ENCODE measurements around the gene PCP4.
A peak's percentile ranks its signal among the peaks of the same experiment; 100 is the strongest.
"Not testable (repeated sequence)": the region's sequence is repeated elsewhere in the genome, so short reads cannot be mapped to it uniquely, and the experiment has no call there.

PCP4 gene

DNA sequence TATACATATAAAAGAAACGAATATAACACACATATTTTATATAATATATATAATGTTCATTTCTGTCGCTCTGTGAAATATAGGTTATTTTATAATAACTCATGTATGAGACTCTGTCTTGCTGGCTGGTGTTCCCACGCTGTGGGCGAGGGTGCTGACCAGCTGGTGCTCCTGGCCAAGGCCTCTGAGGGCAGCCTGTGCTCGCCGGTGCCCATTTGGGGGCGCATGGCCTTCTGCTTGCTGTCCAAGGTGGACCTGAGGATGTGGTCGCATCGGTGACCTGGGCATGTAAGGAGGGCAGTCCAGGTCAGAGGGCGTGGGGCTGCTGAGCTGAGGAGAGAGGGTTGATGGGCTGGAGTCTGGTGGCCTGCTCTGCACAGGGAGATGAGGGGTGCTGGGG lies 1.1 kb upstream of the PCP4 start:
- no peak for DNase-seq (ENCODE audit: low spot score)

DNA sequence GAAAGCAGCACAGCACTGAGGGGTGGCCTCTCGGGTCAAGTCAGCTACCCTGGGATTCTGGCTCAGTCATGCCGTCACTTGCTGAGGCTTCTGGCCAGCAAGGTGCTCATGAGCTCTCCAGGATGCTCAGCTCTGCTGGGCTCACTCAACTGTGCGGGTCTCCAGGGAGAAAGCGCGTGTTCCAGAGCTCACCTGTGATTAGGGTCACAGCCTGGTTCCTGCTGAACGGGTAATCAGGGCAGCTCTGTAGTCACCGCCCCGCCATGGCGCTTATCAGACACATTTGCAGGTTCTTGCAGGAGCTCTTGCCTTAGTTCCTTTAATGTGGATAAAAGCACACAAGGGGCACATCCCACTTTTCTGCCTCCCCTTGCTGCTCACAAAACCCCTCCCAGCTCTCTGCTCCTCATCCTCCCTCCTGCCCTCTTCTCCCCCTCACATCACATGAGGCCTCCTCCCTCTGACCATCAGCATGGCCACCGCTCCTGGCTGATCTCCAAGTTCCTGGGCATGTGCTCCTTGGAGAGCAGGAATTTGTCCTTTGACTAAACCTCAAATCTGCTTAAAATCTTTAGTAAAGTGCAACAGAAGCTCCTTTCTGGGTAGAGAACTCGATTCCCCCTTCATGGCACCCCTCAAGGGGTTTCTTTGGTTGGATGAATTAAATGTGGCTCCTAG lies 2.0 kb downstream of the PCP4 start:
- no peak for DNase-seq (ENCODE audit: low spot score)

DNA sequence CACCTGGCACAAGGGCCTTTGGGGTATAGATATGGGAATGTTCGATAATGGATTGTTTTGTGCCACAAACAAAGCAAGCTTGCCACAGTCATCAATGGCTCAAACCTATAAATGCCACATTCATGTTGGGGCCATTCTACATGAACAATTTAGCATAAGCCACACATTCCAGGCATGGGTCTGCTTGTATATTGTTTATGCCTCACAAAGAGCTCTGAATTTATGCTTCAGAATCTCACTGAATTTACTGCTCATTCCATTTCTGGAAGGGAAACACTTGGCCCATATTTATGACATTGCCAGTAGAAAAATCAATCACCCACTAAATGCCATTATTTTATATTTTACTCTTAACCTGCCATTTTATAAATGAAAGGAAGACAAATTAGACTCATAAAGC lies 6.4 kb downstream of the PCP4 start:
- DNase-seq (ENCODE audit: low spot score) = no peak

DNA sequence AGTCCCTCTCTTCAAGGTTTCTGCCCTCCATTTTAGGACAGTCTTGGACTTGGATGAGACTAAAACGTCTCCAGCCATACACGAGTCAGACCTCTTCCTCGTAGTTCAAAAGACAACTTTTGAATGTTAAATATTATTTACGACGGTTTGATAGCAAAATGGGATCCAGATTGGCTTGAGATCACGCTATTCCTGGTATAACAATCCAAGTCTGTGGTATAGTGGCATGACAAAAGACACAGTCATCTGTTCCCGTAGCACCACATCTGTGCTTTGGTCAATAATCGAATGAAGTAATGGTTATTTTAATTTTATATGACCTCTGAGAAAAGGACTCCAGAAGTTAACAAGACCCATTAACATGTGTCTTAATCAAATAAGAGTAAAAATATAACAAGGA lies 7.0 kb downstream of the PCP4 start:
- DNase-seq (ENCODE audit: low spot score) = no peak

DNA sequence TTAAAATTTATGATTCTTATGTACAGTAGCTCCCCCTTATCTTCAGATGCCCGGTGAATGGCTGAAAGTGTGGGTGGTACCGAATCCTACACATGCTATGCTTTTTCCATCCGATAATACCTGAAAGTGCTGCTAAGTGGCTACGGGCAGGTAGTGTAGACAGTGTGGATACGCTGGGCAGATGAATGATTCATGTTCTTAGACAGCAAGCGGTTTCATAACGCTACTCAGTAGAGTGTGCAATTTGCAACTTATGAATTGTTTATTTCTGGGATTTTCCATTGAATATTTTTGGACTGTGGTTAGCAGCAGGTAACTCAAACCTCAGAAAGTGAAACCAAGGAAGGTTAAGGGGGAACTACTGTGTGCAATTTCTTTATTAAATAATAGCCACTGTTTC lies 7.5 kb downstream of the PCP4 start:
- DNase-seq (ENCODE audit: low spot score) = no peak

DNA sequence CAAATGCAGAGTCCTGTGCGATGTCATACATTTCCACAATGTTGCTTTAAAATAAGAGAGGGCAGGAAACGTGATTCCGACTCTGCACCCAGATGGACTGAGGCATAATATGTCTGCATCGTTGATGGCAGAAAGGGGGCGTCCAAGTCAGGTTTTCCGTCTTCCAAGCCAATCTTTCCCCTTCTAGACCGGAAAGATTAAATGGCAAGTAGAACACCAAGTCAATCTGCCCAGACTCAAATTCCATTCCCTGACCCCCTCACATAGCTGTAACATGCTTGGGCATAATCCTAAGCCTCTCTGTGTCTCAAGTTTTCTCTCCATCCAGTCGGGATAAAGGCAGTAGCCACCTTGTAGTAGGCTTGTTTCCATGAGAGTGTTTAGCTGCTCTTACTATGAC lies 14.4 kb downstream of the PCP4 start:
- no peak for DNase-seq (ENCODE audit: low spot score)

DNA sequence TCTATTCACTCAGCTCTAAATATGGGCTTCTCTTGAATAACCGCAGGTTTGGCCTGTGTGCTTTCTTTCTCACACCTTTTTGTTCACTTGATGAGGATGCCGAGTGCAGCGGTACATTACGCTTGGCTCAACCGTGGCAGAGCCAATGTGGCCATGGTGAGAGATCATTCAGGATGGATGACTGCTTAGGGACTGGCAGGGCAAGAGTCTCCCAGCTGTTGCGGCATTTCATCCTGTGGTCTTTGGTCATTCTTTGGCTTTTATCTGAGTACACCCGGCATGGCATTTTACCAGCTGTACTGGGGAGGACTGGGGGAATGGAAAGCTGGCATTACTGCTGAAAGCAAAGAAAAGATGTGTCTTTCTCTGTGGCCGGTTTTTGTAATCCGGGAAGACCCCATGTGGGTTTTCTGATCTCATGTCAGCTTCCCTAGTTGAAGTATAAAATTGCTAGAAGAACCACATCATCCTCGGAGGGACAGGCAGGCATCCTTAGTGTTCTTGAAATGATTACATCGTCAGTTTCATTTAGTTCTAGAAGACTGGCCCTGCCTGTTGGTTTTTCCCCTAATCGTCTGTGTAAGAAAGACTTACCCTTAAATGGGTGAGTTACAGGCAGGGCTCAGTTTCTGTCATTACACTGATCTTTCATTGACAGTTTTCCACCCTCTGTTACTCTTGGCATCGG lies 15.1 kb downstream of the PCP4 start:
- no peak for DNase-seq (ENCODE audit: low spot score)

DNA sequence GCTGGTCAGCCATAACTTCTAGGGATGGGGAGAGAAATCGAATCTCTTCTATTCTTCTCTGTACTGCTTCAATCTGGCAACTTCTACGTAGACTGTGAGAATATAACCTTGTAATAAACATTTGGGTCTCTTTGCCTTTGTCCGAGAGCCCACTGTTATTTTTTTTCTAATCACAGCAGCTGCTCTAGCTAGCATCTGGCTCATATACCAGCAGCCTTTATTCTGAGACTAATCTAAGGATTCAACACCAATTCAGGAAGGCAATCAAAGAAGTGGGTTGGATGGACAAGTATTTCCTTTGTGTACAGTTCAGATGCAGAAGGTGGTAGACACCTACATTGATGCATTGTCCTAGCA lies 15.6 kb downstream of the PCP4 start:
- DNase-seq (ENCODE audit: low spot score) = no peak

DNA sequence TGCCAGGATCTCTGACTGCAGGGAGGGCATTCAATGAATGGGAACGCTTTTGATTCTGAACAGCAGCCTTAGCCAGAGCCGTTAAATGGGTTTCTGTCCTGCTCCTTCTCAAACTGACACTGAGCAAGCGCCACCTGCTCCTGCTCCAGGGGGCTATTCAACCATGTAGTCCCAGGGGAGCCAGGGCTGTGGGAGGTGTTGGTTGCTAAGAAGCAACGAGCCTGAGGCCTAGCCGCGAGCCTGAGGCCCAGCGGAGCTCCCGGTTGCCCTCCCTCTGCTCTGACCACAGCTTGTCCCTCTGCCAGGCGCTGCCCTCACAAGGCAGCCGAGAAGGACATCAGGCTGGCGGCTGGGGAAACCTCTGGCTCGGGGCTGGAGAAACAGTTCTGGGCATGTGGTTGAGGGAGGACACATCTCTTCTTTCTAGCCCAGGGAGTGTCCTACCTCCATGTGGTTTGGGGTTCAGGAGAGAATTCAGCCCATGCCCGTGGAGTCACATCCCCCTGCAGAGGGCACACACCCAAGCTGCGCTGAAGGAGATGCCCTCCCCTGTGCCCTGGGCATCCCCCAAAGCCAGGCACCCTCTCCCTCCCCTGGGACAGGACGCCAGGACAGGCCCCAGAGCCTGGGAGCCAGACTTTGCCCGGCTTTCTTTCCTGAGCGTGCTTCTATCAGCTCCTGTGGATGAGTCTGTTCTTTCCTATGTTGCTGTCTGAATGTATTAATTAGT lies 18.0 kb downstream of the PCP4 start:
- DNase-seq (ENCODE audit: low spot score) = no peak

DNA sequence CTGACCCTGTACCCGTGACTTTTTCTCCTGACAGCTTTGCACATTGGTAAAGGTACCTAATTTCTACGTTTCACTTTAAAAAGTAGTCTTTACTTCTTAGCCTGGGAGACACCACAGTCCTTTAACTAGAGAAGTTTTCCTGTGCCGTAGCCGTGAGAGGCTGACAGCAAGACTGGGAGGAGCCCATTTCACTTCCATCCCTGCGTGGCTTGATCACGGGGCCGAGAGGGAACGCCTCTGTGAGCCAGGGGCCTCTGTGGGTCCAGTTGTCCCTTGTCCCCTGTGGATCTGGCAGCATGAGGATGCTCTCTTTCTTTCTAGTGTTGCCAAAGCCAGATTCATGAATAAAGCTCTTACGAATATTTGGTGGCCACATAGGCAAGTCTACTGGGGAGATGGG lies 21.6 kb downstream of the PCP4 start:
- no peak for DNase-seq (ENCODE audit: low spot score)

DNA sequence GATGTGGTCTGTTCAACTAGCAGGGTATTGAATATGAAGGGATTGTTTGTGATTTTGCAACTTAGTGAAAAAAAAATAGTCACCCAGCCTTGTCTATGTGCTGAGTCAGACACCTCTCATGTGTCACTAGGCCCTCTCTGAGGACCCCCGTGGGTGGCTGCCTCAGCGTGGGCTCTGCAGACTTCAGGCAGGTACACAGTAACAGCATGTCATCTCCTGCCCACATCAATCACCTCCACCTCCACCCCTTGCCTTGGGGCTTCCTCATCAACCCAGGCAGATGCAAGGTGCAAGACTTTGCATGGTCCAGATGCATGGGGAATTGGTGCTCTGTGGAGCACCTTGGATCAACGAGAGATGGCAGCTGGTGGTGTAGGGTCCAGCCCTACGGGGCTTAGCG lies 23.9 kb downstream of the PCP4 start:
- no peak for DNase-seq (ENCODE audit: low spot score)

DNA sequence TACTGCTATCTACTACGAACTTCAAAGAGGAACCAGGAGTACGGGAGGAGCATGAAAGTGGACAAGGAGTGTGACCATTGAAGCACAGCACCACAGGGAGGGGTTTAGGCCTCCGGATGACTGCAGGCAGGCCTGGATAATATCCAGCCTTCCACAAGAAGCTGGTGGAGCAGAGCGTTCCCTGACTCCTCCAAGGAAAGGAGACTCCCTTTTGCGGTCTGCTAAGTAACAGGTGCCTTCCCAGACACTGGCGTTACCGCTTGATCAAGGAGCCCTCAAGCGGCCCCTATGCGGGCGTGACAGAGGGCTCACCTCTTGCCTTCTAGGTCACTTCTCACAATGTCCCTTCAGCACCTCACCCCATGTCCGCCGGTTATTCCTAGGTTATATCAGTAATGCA lies 24.6 kb downstream of the PCP4 start:
- DNase-seq (ENCODE audit: low spot score) = not testable (repeated sequence)

DNA sequence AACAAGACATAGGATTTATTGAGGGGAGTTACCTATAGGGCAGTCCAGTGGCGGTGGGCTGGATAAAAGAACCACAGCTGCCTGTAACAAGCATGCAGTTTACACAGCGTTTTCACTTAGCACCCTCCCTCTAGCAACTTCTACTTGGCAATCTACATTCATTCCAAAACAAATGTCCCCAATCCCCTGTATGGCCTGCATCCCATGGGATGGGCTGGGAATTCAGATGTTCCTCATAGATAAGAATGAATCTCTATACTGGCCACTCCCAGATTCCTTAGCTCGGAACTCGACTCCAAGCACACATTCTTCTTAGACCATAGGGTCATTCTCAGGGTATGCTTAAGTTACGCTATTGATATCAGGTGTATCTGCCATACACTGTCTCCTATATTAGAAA lies 33.3 kb downstream of the PCP4 start:
- DNase-seq (ENCODE audit: low spot score) = no peak

DNA sequence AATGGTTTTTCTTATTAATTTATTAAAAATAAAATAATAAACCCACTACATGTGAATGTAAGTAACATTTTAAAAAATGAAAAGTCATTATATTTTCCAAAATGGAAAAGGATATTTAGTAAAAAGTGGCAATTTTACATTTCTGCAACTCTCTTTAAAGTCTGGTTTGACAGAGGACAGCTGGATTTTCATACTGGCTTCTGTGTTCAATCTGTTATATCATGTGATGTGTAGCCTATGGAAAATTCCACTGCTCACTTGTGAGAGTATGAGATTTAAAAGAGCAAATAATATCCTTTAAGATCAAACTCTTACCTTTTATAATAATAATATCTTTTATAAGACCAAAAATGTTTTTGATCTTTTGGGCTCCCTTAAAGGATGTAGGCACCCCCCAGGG lies 33.7 kb downstream of the PCP4 start:
- no peak for DNase-seq (ENCODE audit: low spot score)

DNA sequence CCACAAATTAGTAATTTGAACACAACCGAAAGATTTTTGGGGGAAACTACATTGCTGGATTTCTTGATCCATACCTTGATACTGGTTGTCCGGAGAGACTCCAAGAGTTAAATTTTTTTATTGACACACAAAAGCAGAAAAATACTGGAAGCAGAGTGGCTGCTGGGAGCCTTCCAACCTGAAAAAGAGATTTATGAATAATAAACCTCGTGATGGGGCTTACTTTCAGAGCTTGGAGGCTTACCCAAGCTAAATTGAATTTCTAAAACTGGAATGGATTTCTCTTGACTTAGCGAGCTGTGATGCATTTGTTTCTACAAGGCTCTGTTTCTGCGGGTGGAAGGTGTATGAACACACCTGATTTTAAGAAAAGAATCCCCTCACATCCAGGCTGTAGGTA lies 35.7 kb downstream of the PCP4 start:
- DNase-seq (ENCODE audit: low spot score) = no peak

DNA sequence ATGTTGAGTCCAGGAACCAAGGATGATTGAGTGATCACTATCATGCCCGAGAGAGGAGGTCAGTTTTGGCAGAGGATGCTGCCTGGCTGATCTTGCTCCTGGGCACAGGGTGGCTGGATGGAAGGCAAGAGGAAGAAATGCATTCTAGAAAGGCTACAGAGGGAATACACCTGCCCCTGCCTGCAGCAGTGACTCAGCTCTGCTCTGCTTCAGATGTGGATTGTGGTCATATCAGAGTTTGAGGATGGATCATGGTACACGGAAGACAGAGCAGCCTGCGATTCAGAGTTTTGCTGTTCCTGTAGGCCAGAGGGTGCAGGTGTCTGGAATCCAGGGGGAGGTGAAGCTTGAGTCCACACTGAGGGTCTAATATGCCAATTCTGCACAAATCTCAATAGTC lies 37.2 kb downstream of the PCP4 start:
- no peak for DNase-seq (ENCODE audit: low spot score)

DNA sequence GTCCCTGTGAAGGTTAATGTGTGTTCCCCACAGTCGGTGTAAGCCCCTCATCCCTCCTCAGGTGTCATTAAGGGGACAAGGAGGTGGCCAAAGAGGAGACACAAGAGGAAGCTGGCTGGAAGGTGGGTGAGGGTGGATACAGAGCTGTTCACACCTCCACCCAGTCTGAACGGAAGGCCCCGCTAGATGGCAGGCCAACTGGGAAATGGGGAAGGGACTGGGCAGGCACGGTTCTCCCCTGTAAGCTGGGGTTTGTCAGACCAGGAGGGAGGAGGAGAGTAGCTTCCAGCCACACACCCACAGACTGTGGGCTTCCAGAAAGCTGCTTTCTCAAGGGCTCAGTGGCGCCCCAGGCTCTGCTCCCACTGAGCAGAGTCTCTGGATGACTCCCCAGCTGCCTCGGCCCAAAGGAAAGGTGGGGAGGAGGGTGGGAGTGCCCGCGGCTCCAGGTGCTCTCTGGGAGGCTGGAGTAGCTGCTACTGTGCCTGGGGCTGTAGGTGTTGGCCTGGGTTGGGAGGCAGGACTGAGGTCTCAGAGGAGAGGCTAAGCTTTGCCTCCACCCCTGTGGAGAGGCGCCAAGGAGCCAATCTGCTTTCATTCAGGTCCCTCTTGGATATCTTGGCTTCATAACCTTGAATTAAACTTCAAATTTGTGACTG lies 41.2 kb downstream of the PCP4 start:
- peak; percentile 5 for DNase-seq (ENCODE audit: low spot score)

DNA sequence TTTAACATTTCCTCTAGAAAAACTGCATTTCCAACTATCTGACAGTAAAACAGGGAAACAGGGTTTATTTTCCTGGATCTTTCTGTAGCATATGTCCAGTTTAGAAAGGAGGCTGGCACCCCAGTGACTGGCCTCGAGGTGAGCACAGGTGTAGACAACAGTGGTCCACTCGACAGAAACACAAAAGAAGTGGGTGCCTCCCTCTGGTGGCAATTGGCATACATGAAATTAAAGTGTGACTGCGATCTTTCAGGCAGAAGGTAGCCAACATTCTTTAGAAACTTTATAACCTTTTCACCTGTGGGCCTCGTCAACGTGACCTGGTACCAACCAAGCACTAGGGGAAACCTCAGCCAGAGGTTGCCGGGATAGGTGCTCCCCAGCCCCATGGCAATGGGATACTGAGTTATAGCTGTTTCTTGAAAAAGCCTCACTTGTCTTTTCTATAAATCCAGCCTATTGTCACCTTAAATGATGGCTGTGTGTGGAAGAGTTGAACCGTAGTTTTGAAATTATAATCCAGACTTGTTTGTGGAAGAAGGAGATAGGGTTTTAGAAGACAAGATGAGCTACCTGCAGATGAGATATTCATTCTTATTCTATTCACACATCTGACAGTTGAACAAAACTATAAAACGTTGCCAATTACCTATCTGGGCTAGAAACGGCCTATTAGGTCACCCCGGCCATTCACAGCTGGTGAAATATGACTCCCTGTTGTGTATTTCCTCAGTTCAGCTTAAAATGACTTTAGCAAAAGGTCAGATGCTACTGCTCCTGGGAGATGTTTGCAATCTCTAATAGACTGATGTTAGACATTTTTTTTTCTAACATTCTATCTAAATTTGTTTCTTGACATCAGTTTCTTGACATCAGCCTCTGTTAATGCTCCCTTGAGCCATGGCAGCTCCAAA lies 44.3 kb downstream of the PCP4 start:
- DNase-seq (ENCODE audit: low spot score) = no peak

DNA sequence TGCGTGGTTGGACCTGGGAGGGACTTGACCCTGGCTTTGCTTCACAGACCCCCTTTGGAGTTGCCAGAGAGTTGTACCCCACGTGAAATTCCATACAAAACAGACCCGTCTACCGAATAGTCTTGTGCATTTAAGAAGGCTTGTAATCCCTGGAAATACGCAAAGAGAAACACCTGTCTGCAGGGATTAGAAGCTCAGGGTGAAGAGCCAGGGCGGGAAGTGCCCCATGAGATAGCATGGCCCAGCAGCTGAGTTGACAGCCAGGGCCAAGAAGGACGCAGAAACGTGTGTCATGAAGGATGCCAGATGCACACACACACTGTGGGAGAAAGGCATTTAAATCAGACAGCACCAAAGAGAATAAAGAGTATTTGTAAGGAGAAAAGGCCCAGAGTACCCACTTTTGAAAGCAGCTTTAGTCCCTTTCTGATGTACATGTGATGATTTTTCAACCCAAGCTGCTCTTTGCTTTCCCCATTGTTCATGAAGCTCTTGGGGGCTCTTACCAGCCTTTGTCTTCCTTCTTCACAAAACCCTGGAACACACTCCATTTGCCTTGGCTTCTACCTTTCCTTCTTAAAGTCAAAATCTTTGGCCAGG lies 46.6 kb downstream of the PCP4 start:
- DNase-seq (ENCODE audit: low spot score) = no peak

DNA sequence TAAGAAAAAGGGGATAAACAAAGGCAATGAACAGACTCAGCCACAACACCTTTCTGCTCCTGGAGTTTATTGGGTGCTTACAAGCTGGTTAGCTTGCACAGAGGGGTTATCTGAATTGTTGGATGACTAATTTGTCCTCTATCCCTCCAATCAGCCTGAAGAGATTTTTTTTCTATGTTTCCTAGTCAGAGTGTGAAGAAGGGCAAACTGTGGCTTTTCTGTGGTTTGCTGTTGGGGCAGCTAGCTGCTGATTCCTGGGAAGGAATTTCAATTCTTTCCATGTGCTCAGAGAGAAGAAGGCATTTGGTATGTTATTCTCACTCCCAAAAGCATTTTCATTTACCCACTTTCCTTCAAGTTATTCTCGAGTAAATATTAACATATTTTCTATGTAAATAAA lies 48.6 kb downstream of the PCP4 start:
- DNase-seq (ENCODE audit: low spot score) = no peak

DNA sequence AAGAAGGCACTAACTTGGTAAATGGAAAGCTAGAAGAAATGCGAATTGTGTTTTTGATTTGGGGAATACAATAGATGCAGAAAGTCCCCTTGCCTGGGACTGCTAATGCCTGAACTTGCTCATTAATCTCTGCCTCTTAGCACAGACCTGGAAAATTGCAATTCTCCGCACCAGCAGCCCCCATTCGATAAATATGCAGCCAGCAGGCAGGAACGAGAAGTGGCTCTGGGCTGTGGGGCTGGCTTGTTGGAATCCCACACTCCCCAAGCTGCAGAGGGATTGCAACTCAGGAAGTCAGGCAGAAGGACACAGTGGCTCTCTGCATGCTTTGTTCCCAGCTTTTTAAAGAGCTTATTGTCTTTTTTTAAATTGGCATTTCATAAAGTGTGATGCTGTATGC lies 51.3 kb downstream of the PCP4 start:
- DNase-seq (ENCODE audit: low spot score) = no peak

DNA sequence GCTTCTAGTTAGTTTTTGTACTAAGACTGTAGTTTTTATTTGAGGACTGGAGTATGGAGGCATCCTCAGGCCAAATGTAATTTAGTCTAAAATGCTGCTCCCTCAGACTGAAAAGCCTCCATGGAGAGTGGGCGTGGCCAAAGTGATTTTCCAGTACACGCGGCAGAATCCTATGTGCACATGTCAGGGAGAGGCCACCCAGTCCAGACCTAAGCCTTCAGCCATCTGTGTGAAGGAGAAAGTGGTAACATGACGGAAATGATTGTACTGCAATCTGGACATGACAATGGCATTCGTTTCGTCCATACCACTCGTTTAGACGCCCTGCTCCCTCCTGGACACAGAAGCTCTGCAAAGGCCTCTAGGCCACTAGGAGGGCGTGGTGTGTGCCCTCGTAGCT lies 56.2 kb downstream of the PCP4 start:
- DNase-seq (ENCODE audit: low spot score) = no peak

Measured in HuH-7 (cell line).